Stimulated activated CD8-positive, alpha-beta memory T cell treated with anti-CD3 and anti-CD28 coated beads, Interleukin-12 subunit alpha, Interleukin-12 subunit beta, amount 100 ng/mL, for 1 hour (primary cell): ENCODE data around the gene TBC1D4.

ENCODE experiments used
- DNase-seq: peaks from one replicate; pipeline ENCODE4 v3.0.0-alpha.2; 2020; ENCODE audit warnings: low read depth

TBC1D4 gene

DNA sequence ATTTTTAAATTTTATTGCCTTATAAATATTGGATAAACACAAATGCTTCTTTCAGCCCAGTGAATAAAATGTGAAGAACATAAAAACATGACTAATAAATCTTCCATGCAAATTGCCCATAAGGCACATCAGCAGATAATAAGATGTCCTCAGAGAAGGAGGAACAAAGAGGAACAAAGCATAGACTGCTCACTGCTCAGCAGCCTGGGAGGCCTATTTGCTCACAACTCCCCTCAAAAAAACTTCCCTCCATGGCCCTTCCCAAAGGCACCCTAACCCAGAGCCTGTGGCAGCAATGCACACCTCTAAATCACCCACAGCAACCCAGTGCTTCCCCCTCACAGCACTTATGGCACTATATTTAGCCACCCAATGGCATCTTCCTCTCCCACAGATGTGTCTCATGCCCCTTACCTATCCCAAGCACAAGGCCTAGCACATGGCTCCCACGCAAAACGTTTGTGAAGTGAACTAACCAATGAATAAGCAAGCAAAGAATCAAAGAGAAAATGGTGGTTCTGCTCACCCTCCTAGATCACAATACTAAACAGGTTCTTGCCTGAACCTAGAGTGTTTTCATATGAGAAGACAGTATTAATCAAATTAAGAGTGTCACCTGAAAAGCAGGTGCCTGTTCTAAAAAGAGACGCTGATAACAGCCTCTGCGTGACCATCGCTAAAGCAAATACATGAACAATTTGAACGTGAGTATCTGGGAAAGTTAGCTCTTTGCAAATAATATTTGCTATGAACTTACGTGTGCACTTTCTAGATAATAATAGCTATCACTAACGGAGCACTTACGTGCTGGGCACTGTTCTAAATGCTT lies 96.9 kb downstream of the TBC1D4 start:
- no peak for DNase-seq

DNA sequence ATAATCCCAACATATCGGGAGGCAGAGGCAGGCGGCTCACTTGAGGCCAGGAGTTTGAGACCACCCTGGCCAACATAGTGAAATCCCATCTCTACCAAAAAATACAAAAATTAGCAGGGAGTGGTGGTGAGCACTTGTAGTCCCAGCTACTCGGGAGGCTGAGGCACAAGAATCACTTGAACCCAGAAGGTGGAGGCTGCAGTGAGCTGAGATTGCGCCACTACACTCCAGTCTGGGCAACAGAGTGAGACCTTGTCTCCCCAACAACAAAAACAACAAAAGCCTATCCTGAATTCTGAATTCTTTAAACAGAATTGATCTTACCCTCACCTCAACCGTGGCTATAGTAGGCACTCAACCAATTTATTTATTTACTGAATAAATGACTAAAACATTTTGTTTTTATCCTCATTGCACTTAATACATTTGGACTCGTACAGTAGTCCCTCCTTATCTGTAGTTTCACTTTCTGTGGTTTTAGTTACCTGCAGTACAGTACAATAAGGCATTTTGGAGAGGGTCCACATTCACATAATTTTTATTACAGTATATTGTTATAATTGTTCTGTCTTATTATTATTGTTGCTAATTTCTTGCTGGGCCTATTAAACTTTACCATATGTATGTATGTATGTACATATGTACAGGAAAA lies 98.8 kb downstream of the TBC1D4 start:
- DNase-seq: no peak

DNA sequence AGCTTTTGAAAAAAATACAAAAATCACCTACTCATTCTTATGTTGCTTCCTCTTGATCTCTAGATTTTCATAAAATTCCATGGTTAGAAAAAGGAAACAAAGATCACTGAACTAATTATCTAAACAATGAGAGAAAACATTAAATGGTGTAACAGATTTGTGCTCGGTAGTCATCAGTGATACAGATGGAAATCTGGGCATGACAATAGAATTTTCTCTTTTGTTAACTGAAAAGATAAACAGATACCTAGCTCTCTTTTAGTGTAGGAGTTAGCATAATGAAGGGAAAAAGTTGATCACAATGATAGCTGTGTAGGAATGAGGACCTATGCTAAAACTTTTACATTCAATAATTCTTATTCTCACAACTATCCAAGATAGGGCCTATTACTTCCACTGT lies 103.7 kb downstream of the TBC1D4 start:
- no peak for DNase-seq

DNA sequence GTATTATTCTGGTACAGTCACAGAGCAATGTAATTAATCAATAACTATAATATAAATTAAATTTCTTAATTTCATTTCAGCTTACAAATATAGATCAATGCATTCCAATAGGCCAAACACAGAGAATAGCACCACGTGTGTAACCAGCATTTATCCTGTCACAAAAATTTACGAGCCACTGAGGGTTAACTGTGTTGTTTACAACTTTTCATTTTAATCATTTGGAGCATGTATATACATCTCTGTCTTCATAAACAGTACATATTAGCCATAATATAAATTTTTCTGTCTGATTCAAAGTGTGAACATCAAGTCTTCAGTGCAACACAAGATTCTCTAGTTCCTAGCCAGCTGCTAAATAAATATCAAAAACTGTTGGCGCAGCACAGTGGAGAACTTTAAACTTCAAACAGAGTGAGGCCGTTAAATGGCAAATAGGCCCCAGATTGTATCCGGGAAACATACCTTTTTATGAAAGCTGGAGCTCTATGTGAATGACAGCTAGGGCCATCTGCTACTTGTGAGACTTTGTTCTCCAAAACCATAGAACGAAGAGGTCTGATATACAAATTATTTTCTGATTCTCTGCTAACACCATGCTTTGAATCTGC lies 105.1 kb downstream of the TBC1D4 start:
- no peak for DNase-seq

DNA sequence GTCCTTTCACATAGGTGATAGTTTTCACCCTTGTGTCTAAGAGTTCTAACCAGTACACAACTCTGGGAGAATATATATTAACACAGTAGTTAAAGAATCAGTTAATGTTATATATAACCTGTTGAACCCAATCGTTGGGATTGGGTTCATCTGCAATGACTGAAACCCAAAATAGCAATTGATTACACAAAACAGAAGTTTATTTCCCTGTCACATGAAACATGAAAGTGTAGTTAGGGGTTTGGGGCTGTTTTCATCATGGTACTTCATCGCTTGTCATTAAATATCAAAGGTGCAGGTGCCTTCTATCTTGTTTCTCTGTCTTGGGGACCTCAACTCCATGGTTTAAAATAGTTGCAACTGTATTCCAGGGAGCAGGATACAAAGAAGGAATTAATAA lies 106.6 kb downstream of the TBC1D4 start:
- no peak for DNase-seq

DNA sequence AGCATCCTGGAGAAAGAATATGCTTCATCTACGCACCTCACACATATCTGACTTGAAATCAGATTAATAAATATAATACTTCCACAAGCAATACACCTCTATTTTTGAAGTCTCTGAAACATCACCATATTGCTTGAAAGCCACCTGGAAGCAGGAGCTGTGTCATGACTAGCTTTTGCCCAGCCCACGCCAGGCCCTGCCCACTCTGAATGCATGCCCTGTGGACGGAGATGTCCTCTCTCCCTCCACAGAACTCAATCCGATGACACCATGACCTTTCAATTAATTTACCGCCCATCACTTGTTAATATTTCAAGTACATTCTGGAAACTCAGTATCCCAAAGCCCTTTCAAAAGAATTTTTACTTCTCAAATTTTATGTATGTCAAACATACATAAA lies 108.0 kb downstream of the TBC1D4 start:
- no peak for DNase-seq

DNA sequence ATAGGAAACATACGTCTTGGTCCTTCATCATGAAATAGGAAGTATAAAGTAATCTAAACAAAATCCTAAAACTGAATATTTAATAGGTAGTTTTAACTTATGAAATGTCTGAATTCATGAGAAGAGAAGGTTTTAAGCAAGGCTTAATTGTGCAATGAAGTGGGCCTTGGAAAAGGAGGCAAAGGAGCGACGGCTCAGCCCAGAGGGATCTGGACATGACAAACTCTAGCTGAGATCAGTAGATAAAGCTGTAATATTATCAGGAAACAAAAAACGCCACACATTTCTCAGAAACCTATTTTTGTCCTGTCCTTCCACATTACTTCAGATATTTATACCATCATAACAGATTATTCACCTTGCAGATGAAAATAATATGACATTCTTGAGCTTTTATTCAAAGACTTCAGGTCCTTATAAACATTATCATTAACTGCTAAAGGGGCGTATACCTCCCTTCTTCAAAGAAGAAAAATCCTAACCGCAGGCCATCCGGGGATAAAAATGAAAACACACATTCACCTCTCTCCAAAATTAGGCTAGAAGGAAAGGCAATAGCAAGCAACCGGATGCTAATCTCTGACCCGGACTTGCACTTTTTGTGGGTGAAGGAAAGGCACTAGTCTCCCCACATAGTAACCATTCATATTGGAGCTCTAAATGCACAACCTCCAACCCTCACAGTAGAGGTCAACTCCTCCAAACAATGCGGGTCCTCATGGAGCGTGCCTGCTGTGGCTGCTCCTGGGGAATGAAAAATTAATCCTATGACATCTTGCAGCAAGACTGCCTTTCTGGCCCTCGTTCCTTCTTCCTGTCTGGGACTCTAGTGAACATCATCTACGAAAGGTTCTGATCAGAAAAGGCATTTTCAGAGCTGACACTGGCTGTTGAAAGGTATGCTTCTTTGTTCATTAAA lies 108.8 kb downstream of the TBC1D4 start:
- DNase-seq: no peak

DNA sequence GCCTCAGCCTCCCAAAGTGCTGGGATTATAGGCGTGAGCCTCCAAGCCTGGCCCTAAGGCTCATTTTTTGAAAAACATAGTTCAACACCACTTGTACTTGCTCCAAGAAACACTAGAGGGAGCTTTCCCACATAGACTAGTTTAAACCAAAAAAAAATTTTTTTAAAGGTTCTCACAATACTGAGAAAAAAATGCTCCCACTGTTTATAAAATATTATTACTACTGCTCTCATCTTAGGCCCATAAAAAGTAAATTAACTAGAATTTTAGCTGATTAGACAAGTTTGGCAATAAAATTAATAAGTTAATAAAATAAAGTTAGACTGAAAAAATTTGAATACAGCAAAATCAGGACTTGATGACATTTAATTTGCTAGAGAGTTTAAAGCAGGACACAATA lies 109.5 kb downstream of the TBC1D4 start:
- no peak for DNase-seq

DNA sequence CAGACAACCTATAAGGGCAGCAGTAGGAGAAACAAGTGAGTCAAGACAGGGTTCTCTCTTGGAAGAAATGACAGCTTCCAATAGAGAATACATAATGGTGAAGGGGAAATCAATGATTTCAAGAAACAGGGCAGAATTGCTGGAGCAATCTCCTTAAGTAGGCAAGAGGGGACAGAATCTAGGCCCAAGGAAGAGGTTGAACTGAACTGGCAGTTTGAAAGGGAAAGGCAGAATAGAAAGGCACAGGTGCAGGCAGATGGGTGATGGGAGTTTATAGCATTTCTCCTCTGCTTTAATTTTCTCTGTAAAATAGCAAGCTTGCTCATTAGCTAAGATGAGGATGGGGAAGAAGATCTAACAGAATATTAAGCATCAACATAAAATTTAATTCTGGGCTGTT lies 110.8 kb downstream of the TBC1D4 start:
- no peak for DNase-seq

DNA sequence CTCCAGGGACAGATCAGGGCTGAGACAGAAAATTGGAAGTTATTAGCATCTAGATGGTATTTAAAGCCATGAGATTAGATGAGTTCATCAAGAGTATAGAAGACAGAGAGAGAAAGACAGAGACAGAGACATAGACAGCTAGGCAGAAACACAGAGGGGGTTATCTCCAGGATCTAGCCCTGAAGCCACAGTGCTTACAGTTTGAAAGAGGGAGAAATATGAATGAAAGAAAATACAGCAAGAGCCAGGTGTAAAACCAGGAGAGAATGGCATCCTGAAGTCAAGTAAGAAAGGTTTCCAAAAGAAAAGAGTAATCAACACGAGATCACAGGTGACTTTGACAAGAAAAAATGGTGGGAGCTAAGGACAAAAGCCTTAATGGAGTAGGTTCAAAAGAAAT lies 111.2 kb downstream of the TBC1D4 start:
- no peak for DNase-seq

DNA sequence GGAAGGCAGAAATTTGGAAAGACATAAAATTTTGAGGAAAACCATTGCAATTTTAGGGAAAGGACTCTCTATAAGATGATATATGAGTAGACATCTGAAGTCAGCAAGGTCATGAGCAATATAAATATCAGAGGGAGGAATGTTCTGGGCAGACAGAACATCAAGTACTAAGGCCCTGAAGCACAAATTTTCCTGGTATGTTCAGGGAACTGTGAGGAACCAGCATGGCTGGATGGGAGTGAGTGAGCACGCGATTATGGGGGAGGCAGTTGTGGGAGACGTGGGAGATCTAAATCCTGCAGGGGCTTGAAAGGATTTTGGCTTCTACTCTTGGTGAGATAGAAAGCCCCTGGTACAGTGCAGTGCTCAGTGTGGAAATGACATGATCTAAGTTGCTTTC lies 112.0 kb downstream of the TBC1D4 start:
- no peak for DNase-seq

DNA sequence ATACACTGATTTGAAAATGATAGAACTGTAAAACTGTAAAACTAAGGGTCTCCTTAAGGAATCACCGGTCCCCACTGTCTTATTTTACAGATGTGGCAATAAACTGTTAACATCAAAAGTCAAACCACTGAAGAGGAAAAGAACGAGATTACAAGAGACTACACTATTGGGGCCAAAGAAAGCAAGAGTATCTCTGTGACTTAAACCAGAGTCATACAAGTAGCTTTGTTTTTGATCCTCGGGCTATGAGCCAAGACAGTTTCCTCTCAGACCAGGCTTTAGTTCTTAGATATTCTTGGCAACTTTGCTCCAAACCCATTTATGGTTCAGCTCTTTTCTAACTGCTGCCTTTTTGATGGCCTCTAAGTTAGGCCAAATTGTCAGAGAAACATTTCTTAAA lies 113.8 kb downstream of the TBC1D4 start:
- no peak for DNase-seq

DNA sequence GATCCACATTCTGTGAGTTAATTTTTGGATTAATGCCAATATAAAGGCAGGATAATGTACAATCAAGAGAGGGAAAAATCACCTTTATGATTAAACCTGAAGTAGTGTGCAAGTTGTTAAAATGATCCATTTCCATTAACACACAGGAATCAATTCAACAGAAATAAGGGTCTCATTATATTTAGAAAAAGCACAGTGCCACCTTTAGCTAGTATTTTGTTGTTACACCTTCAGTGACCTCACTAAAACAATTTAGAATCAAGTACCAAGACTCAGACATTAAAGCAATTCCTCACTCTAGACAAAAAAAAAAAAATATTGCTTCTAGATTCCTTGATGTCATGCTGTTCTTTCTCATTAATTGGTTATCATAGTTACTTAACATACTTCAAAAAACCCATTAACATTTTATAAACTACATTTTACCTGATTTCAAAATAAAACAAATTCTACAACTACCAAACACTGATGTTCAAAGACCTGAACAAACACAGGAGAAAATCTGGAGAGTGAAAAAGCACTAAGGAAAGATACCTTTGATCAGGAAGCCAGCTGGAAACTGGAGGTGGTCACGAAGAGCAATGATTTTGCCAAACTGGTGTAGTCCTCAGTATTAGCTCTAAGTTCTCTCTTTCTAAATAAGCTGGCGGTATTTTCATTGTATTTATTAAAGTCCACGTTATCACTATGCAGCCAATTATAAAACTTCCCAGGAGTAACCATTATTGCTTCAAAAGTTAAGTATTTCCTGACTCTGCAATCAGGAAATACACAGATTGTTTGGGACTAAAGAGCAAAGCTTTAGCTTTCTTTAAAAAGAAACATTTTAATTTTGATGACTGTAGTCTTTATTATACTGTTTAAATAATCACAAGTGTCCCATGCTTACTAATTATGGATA lies 115.3 kb downstream of the TBC1D4 start:
- no peak for DNase-seq

DNA sequence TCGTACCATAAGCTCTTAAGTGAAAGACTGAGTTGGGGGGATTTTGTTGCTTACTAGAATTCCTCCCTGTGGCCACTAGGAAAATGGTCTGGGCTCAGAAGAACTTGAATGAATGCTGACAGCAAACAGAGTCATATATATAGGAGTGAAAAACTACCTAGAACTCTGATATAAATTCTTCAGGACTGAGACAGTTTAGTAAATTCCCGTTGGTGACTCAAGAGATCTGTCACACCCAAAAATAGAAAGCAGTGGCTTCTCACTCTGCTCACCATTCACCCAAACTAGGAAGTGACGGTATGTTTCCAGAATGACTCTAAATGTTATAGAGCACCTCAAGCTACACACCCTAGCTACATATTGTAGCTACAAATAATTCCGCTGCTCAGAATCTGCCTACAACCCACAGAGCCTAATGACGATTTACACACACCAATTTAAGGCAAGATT lies 116.2 kb downstream of the TBC1D4 start:
- no peak for DNase-seq

DNA sequence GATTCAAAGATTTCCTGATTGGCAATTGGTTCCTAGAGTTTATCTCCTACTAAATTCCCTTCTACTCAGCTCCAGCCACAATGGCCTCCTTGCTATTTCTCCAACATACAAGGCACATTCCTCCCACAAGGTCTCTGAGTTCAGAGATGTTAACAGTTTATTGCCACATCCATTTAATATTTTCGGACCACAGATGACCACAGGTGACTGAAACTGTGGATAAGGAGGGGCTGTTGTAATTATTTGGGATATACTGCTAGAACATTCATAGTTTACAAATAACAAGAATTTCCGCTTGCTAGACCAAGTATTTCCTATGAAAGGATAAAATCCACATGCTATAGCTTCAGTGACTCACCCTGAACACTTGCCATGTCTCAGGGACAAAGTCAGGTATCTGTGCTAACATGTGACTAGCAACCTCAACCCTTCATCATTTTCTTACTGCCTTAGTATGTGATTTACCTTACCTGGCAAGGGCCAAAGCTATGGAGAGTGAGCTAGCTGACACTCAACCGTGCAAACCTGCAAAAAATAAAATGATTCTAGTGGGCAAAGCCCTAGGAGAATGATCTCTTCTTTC lies 117.7 kb downstream of the TBC1D4 start:
- no peak for DNase-seq

DNA sequence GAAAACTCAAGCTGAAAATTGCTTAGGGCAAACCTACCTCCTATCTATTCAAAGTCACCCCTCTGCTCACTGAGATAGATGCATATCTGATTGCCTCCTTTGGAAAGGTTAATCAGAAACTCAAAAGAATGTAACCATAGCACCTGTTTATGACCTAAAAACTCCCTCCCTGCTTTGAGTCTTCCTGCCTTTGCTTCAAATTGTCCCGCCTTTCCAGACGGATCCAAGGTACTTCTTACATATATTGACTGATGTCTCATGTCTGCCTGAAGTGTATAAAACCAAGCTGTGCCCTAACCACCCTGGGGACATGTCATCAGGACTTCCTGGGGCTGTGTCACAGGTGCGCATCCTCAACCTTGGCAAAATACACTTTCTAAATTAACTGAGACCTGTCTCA lies 118.6 kb downstream of the TBC1D4 start:
- no peak for DNase-seq

DNA sequence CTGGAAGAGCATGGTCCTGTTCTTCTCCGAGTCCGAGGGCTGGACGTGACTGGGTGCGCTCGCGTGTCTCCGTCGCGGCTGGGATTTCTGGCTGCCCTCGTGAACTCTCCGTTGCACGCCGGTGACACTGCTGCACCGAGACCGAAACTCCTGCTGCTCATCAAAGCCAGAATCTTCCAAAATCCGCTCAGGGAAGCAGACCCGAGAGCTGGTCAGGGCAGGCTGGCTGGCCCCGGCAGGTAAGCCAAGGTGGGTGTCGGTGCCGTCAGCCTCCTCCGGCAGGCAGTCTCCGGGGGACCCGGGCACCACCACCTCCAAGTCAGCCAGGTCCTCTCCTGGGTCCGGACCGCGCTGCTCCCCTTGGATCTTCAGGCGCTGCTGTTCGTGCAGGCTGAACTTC lies 119.9 kb downstream of the TBC1D4 start:
- DNase-seq: no peak

DNA sequence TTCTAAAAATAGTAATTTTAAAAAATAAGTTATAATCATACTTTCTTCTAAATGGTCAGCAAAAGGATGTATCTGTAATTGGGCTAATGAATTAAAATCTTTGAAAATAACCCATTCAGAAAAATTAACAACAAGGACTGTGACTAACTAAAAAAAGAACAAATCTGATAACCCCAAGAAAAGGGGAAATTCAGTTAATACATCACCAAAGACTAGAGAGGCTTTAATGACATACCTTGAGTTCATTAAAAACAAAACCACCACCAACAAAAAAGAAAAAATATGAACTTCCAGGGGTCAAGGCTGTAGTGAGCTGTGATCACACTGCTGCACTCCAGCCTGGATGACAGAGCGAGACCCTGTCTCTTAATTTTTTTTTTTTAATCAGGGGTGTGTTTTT lies 121.8 kb downstream of the TBC1D4 start:
- no peak for DNase-seq

DNA sequence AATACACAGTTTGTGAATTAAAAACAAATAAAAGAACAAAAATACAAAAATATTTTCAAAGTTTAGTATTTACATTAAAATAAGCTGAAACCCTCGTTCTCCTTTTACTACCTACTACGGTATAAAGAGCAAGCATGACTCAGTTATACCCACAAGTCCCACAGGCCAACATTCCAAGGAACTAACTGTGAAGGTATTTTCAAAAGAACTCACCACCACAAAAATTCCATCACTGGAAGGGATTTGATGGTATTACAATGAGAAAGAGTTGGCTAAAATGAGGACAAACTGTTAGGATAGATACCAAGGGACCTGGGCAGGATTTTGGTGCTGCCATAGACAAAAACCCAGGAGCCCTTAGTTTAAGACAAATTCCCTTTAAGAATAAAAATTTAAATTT lies 122.7 kb downstream of the TBC1D4 start:
- no peak for DNase-seq

DNA sequence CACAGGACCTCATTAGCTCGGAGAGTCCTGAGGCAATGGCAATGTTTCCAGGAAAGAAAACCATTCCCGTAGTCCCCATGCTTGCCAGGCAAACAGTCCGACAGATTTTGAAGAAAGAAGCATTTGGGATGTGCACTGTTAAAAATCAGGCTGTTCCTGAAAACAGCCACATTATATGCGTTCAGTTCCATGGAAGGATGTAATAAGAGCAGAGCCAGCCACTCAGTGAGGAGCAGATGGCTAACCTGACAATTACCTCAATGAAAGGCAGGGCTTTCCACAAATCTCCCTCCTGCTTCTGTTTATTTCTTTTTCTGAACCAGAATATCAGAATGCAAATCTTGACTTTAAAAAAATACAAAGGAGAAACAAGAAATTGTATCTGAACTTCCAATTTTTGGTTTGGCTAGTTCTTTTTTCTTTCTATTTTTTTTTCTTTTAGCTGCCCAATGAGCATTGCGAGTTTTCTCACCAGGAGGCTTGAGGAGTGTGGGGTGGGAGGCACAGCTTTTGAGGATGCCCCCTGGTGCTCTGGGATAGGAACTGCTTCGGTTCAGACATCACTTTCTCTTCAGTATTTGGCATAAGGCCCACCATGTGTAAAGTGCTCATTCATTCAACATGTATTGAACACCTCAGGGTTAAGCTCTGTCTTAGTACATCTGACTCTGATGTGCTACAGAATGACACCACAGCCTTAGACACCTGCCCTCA lies 124.2 kb downstream of the TBC1D4 start:
- peak; percentile 27 for DNase-seq
